ENCODE data around the gene ANKRD44.

The ANKRD44 gene

GRCh38 chr2:197052356-197052755, 258.2 kb downstream of the ANKRD44 start:
- no peak for DNase-seq (ENCODE audit: low read depth)
- no peak overlapping the region for H3K4me3 ChIP-seq (ENCODE audit: low read length)
- no peak for TF ChIP-seq CTCF (conservative IDR thresholded peaks at IDR 0.05; ENCODE audit: low read depth, low read length)

- H3K4me3 ChIP-seq (ENCODE audit: low read length), result no peak overlapping the region
- TF ChIP-seq CTCF (conservative IDR thresholded peaks at IDR 0.05; ENCODE audit: low read depth, low read length), result no peak
- DNase-seq (ENCODE audit: low read depth), result no peak
Measured at GRCh38 chr2:197045115-197045514, 265.5 kb downstream of the ANKRD44 start.

DNA sequence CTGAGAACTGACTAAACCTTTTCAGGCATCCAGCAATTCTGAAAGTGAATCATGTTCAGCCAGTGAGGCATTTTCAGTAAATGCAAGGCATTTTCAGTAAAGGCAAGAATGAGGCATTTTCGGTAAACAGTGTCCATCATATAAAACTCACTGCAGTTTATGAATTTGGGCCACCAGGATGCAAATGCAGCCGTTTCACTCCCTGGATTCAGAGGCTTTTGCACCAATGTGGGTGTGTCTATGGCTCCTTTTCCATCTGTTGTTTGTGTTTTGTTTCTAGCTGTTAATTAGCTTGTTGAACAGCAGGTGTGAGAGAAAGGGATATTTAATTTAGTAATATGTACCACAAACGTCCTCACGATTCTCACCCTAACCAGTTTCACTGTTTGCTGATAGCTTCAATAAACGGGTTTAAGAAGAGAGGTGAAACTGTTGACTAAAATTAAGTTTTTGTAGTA, 267.8 kb downstream of the ANKRD44 start:
- no peak for TF ChIP-seq CTCF (conservative IDR thresholded peaks at IDR 0.05; ENCODE audit: low read depth, low read length)
- no peak overlapping the region for H3K4me3 ChIP-seq (ENCODE audit: low read length)
- DNase-seq (ENCODE audit: low read depth), result no peak

- no peak for TF ChIP-seq CTCF (conservative IDR thresholded peaks at IDR 0.05; ENCODE audit: low read depth, low read length)
- no peak for DNase-seq (ENCODE audit: low read depth)
Measured at GRCh38 chr2:197037863-197038398, 272.6 kb downstream of the ANKRD44 start.

DNA sequence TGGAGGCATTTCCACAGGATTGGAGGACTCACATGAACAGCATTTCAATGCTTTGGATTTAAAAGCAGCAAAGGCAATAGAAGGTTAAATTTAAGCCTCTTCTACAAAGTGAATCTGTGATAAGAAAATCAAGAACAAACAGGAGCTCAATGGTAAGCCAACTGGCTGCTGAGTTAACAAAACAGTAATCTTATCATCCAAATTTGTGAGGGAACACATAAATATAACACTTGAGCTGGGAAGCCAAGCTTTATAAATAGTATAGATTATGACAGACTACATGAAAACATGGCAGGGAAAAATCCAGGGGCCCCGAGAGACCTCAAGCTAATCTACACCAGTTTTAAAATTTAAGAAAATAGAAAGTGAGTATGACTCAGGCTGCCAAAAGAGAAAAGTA, 275.6 kb downstream of the ANKRD44 start:
- no peak for DNase-seq (ENCODE audit: low read depth)
- TF ChIP-seq CTCF (conservative IDR thresholded peaks at IDR 0.05; ENCODE audit: low read depth, low read length), result no peak
- no peak overlapping the region for H3K4me3 ChIP-seq (ENCODE audit: low read length)

More at GRCh38 chr2:197037863-197038398, 272.6 kb downstream of the ANKRD44 start:
- no peak overlapping the region for H3K4me3 ChIP-seq (ENCODE audit: low read length)

GRCh38 chr2:197034292-197034691, 276.3 kb downstream of the ANKRD44 start:
- no peak for DNase-seq (ENCODE audit: low read depth)
- no peak overlapping the region for H3K4me3 ChIP-seq (ENCODE audit: low read length)
- TF ChIP-seq CTCF (conservative IDR thresholded peaks at IDR 0.05; ENCODE audit: low read depth, low read length), result no peak

- DNase-seq (ENCODE audit: low read depth), result no peak
Measured at GRCh38 chr2:197033222-197033621, 277.4 kb downstream of the ANKRD44 start.

More at GRCh38 chr2:197033222-197033621, 277.4 kb downstream of the ANKRD44 start:
- no peak overlapping the region for H3K4me3 ChIP-seq (ENCODE audit: low read length)
- TF ChIP-seq CTCF (conservative IDR thresholded peaks at IDR 0.05; ENCODE audit: low read depth, low read length), result no peak

All from retinal pigment epithelial cell (primary cell).